H1 (cell line): ENCODE data around the gene RNASE3. TPM values are rescaled to one million over a fixed set of nuclear protein-coding genes. Genes with fewer than 3 reads are reported as not detected.
A peak's percentile ranks its signal among the peaks of the same experiment; 100 is the strongest.

Experiments used
- CTCF ChIA-PET: fragments of 300-600 bp; sonication (Branson Sonifier 250); formaldehyde crosslinking; loops from one replicate; lab custom pipeline; 2021; ENCODE audit not compliant: partially characterized antibody; lab: Charles Lee
- POLR2A ChIA-PET: fragments of 300-600 bp; sonication (Branson Sonifier 250); formaldehyde crosslinking; loops from one replicate; lab custom pipeline; 2021; ENCODE audit warnings: inconsistent platforms; ENCODE audit not compliant: partially characterized antibody; lab: Charles Lee
- DNase-seq, 2 experiments: peaks; one replicate each; pipeline versions ENCODE4 v3.0.0 to v3.0.0-alpha.2; 2010 to 2022; ENCODE audit warnings: low spot score in 2 of 2, low read depth in 1 of 2, mixed read lengths in 1 of 2
- FAIRE-seq: peaks from 2 replicates; lab custom pipeline; 2011; peaks lifted over from hg19 to GRCh38; lab: Jason Lieb, UNC
- H2AFZ ChIP-seq: 2 replicates; pipeline ENCODE4 v1.8.1; 2012; ENCODE audit warnings: low read length, inconsistent platforms
- H2AK5ac ChIP-seq: 2 replicates; pipeline ENCODE4 v1.6.1; 2013; ENCODE audit warnings: low read depth, low read length
- H2BK120ac ChIP-seq: replicated peaks from 2 replicates; pipeline ENCODE3; 2013; ENCODE audit warnings: low read depth, low read length, inconsistent platforms
- H2BK12ac ChIP-seq: 2 replicates; pipeline ENCODE4 v1.6.1; 2013; ENCODE audit warnings: low read depth, low read length
- H2BK15ac ChIP-seq: 2 replicates; pipeline ENCODE4 v1.6.1; 2013; ENCODE audit warnings: low read length
- H2BK20ac ChIP-seq: 2 replicates; pipeline ENCODE4 v1.6.1; 2013; ENCODE audit warnings: low read length
- H2BK5ac ChIP-seq: 2 replicates; pipeline ENCODE4 v1.6.1; 2013; ENCODE audit warnings: low read depth, low read length
- H3K14ac ChIP-seq: 2 replicates; pipeline ENCODE4 v1.6.1; 2013; ENCODE audit warnings: inconsistent platforms; ENCODE audit not compliant: insufficient read length
- H3K18ac ChIP-seq: 2 replicates; pipeline ENCODE4 v1.6.1; 2013; ENCODE audit warnings: low read length; ENCODE audit errors: extremely low read depth
- H3K23ac ChIP-seq: 2 replicates; pipeline ENCODE4 v1.6.1; 2013; ENCODE audit warnings: inconsistent platforms; ENCODE audit not compliant: insufficient read length
- H3K23me2 ChIP-seq: 2 replicates; pipeline ENCODE4 v1.6.1; 2013; ENCODE audit warnings: low read depth, low read length
- H3K27ac ChIP-seq: 2 replicates; pipeline ENCODE4 v1.6.1; 2011; ENCODE audit warnings: low read depth, low read length, inconsistent platforms
- H3K27me3 ChIP-seq, 4 experiments: replicated peaks in 1 of 4; 1 replicate in 1 of 4; 2 replicates in 3 of 4; pipeline versions ENCODE4 v1.6.1 to v1.8.1; 2011 to 2013; ENCODE audit warnings: low read length in 3 of 4, mild to moderate bottlenecking in 3 of 4, inconsistent platforms in 2 of 4, mixed read lengths in 2 of 4, moderate library complexity in 1 of 4; ENCODE audit not compliant: control insufficient read depth in 3 of 4, insufficient read depth in 3 of 4; ENCODE audit errors: extremely low read depth in 1 of 4
- H3K36me3 ChIP-seq, 4 experiments: 2 replicates each; pipeline versions ENCODE4 v1.6.1 to v1.8.1; 2011 to 2013; ENCODE audit warnings: mild to moderate bottlenecking in 4 of 4, low read length in 3 of 4, moderate library complexity in 2 of 4, control low read depth in 1 of 4, inconsistent platforms in 1 of 4; ENCODE audit not compliant: insufficient read depth in 4 of 4, control insufficient read depth in 2 of 4
- H3K4ac ChIP-seq: replicated peaks from 2 replicates; pipeline ENCODE3; 2013; ENCODE audit warnings: low read length, low read depth, mixed read lengths, inconsistent platforms; ENCODE audit not compliant: insufficient read length
- H3K4me1 ChIP-seq, 4 experiments: replicated peaks in 1 of 4; 1 replicate in 1 of 4; 2 replicates in 3 of 4; pipeline versions ENCODE4 v1.6.1 to v1.8.1; 2011 to 2013; ENCODE audit warnings: low read length in 3 of 4, inconsistent platforms in 2 of 4, mixed read lengths in 1 of 4; ENCODE audit not compliant: insufficient read depth in 4 of 4, control insufficient read depth in 3 of 4
- H3K4me2 ChIP-seq, 2 experiments: 2 replicates each; pipeline versions ENCODE4 v1.6.1 to v1.8.1; 2011 to 2013; ENCODE audit warnings: low read depth in 2 of 2, low read length in 2 of 2, control low read depth in 1 of 2, inconsistent platforms in 1 of 2, mild to moderate bottlenecking in 1 of 2; ENCODE audit not compliant: insufficient read depth in 1 of 2
- H3K4me3 ChIP-seq, 4 experiments: fragments of 200-600, 300-600 bp in 1 of 4; sonication (generic), shearing (Covaris generic), sonication (Bioruptor Twin) in 1 of 4; 2 replicates each; pipeline versions ENCODE4 v1.5.1 to v1.8.1; 2011 to 2016; ENCODE audit warnings: low read length in 4 of 4, low read depth in 3 of 4, control low read depth in 2 of 4, inconsistent platforms in 2 of 4, mild to moderate bottlenecking in 2 of 4, mixed read lengths in 1 of 4, moderate library complexity in 1 of 4; ENCODE audit not compliant: insufficient read depth in 2 of 4; ENCODE audit errors: extremely low read depth in 1 of 4
- H3K56ac ChIP-seq: replicated peaks from 2 replicates; pipeline ENCODE3; 2013; ENCODE audit warnings: low read depth, mild to moderate bottlenecking, mixed read lengths, low read length, inconsistent platforms; ENCODE audit not compliant: insufficient read length
- H3K79me1 ChIP-seq: 2 replicates; pipeline ENCODE4 v1.6.1; 2013; ENCODE audit warnings: low read depth, low read length, control low read depth
- H3K79me2 ChIP-seq, 2 experiments: 2 replicates each; pipeline versions ENCODE4 v1.6.1 to v1.8.1; 2012 to 2013; ENCODE audit warnings: low read length in 2 of 2, mild to moderate bottlenecking in 2 of 2, inconsistent platforms in 1 of 2; ENCODE audit not compliant: insufficient read depth in 2 of 2, control insufficient read depth in 1 of 2
- H3K9ac ChIP-seq, 4 experiments: replicated peaks in 1 of 4; 1 replicate in 1 of 4; 2 replicates in 3 of 4; pipeline versions ENCODE4 v1.6.1 to v1.8.1; 2011 to 2013; ENCODE audit warnings: low read depth in 3 of 4, low read length in 3 of 4, control low read depth in 2 of 4, mild to moderate bottlenecking in 2 of 4, moderate library complexity in 2 of 4, inconsistent platforms in 1 of 4; ENCODE audit errors: extremely low read depth in 1 of 4
- H3K9me3 ChIP-seq, 2 experiments: 2 replicates each; pipeline versions ENCODE4 v1.6.1 to v1.8.1; 2012 to 2013; ENCODE audit warnings: mild to moderate bottlenecking in 2 of 2, moderate library complexity in 2 of 2, control low read depth in 1 of 2, inconsistent platforms in 1 of 2, low read depth in 1 of 2, low read length in 1 of 2, mixed read lengths in 1 of 2; ENCODE audit not compliant: insufficient read depth in 2 of 2
- H4K20me1 ChIP-seq, 2 experiments: replicated peaks in 1 of 2; 2 replicates each; pipeline versions ENCODE3 to v1.8.1; 2011 to 2013; ENCODE audit warnings: inconsistent platforms in 2 of 2, low read length in 2 of 2, mild to moderate bottlenecking in 1 of 2; ENCODE audit not compliant: insufficient read depth in 2 of 2, control insufficient read depth in 1 of 2
- H4K5ac ChIP-seq: 2 replicates; pipeline ENCODE4 v1.6.1; 2013; ENCODE audit warnings: low read length, low read depth, mixed read lengths, inconsistent platforms; ENCODE audit not compliant: insufficient read length
- H4K8ac ChIP-seq: 2 replicates; pipeline ENCODE4 v1.8.0; 2013; ENCODE audit warnings: mild to moderate bottlenecking, moderate library complexity, low read length, inconsistent platforms; ENCODE audit not compliant: insufficient read depth; ENCODE audit errors: extremely low read depth
- H4K91ac ChIP-seq: replicated peaks from 2 replicates; pipeline ENCODE3; 2013; ENCODE audit warnings: low read length, mixed read lengths, inconsistent platforms; ENCODE audit not compliant: insufficient read length
- RAD21 ChIP-seq, 2 experiments: IDR thresholded peaks in 1 of 2; conservative IDR thresholded peaks in 1 of 2; 2 replicates each; pipeline ENCODE4 v1.6.1; 2011; ENCODE audit warnings: low read depth in 2 of 2, low read length in 2 of 2, improper control_type of control experiment in 1 of 2, inconsistent platforms in 1 of 2, mild to moderate bottlenecking in 1 of 2, moderate library complexity in 1 of 2
- ZNF274 ChIP-seq: IDR thresholded peaks from 2 replicates; pipeline ENCODE4 v1.7.0; 2012; ENCODE audit warnings: low read length, borderline replicate concordance; ENCODE audit errors: extremely low read depth
- WGBS, 2 experiments: shearing (Covaris generic) in 1 of 2; methylation state at CpG; one replicate each; pipeline versions ENCODE4 v1.1.6 to v1.1.7; 2013 to 2015; ENCODE audit warnings: low lambda C conversion rate in 2 of 2, mixed read lengths in 2 of 2, inconsistent platforms in 1 of 2, low coverage in 1 of 2, missing lambda C conversion rate in 1 of 2; ENCODE audit not compliant: insufficient replicate concordance in 2 of 2, insufficient coverage in 1 of 2, insufficient read length in 1 of 2; ENCODE audit errors: extremely low coverage in 1 of 2, missing lambda C conversion rate in 1 of 2; 5-methylcytosine and 5-hydroxymethylcytosine counted together
- polyA plus RNA-seq, 7 experiments: library from polyadenylated mRNA; depleted of rRNA in 3 of 7; stranded (reverse) in 5 of 7; unstranded in 2 of 7; fragments of >200 nt in 5 of 7; fragments of 200-250 nt in 2 of 7; gene quantifications; 1 replicate in 5 of 7; 2 replicates in 1 of 7; 4 replicates in 1 of 7; pipeline versions ENCODE4 v1.2.1 to v1.2.3, GENCODE V29; 2011 to 2013; ENCODE audit warnings: missing spikeins in 2 of 7, mixed read lengths in 2 of 7
- total RNA-seq: library from RNA; stranded (reverse); fragmentation: NEBNext Ultra II Directional; extraction: Animal tissue kit (Norgen Biotek cat#: 25700); gene quantifications from 2 replicates; pipeline ENCODE4 v1.2.1, GENCODE V29; 2021
- TF ChIP-seq, protein P1 (sequence below), 3 experiments: IDR thresholded peaks; 1 replicate in 2 of 3; 2 replicates in 1 of 3; pipeline versions ENCODE4 v1.5.1 to v1.6.1; 2011; ENCODE audit warnings: low read length in 3 of 3, mild to moderate bottlenecking in 3 of 3, inconsistent platforms in 2 of 3, low read depth in 1 of 3, moderate library complexity in 1 of 3; ENCODE audit not compliant: insufficient read depth in 1 of 3; ENCODE audit errors: control extremely low read depth in 1 of 3

RNASE3 gene
- total and polyA plus RNA-seq, 2 of the 8 experiments (the other 6 are each of a cell fraction or from before 2014, with no cell fraction given) = not detected

DNA sequence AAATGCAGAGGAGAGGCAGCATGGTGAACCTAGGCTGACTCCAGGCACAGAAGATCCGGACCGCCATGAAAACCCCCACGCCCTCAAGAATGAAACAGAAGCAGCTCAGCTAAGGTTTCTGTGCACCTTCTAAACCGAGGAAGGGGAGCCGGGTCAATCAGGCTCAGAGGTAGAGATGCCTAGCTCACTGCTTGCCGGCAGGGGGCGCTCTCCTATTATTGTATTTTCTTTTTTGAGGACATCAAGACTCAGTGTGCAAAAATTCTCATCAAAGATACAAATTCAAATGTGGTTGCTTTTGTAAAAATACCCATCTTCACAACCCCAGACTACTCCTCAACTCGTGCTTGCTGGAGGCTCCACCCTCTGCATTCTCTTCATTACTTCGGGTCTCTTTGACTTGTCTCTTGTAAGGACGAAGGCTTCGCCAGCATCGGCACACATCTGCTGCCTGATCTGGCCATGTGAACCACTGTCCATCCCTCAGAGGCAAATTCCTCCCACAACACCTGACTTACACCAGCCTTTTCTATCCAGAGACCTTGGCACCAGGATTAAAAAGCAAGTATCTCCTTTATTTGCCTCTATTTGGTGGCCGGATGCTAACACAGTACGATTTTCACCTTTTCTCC, 33.4 kb upstream of the RNASE3 start:
- H3K14ac ChIP-seq = no peak overlapping the region
- no peaks in the 10 kb centered on the region for H3K79me2 ChIP-seq
- H3K4me1 ChIP-seq = peaks cover 0 to 4% (median 2%) of the 10 kb centered on the region in 4 experiments; a peak in 2 of 7 replicates
- H3K9ac ChIP-seq = no peak overlapping the region
- H2BK5ac ChIP-seq = no peak overlapping the region
- H4K5ac ChIP-seq = no peak overlapping the region
- DNase-seq (peak in 1 of 2 experiments; percentile 84), FAIRE-seq (peak; percentile 24)
- ChIA-PET POLR2A (interaction anchor here (0.7 to 0.8 kb wide), 2 partner anchors 21 to 141 kb away, joined by 3 read pairs; no protein-coding TSS in a partner anchor), CTCF (interaction anchor here (0.6 to 5.4 kb wide), 48 partner anchors 9 to 370 kb away, joined by 3 to 74 read pairs (median 5); partner anchors contain the start of genes RNASE2 and RNASE4)
- no peak overlapping the region for H2BK15ac ChIP-seq
- TF ChIP-seq RAD21 (IDR thresholded peaks at IDR 0.05 in 1 of 2, conservative IDR thresholded peaks at IDR 0.05 in 1 of 2; ENCODE audit: low read depth in 2 of 2, low read length in 2 of 2) (peak; percentile 49 to 67), ZNF274 (no peak)
- TF ChIP-seq, protein P1, sequence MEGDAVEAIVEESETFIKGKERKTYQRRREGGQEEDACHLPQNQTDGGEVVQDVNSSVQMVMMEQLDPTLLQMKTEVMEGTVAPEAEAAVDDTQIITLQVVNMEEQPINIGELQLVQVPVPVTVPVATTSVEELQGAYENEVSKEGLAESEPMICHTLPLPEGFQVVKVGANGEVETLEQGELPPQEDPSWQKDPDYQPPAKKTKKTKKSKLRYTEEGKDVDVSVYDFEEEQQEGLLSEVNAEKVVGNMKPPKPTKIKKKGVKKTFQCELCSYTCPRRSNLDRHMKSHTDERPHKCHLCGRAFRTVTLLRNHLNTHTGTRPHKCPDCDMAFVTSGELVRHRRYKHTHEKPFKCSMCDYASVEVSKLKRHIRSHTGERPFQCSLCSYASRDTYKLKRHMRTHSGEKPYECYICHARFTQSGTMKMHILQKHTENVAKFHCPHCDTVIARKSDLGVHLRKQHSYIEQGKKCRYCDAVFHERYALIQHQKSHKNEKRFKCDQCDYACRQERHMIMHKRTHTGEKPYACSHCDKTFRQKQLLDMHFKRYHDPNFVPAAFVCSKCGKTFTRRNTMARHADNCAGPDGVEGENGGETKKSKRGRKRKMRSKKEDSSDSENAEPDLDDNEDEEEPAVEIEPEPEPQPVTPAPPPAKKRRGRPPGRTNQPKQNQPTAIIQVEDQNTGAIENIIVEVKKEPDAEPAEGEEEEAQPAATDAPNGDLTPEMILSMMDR (IDR thresholded peaks at IDR 0.05; ENCODE audit: control extremely low read depth in 1 of 3, insufficient read depth in 1 of 3, low read depth in 1 of 3, low read length in 3 of 3) = peak; percentile 58 to 84 (median 69)
- H4K8ac ChIP-seq = no peak overlapping the region
- H4K20me1 ChIP-seq = no peaks in the 10 kb centered on the region
- no peaks in the 10 kb centered on the region for H3K79me1 ChIP-seq
- H4K91ac ChIP-seq = no peak overlapping the region
- H2AK5ac ChIP-seq = no peak overlapping the region
- no peaks in the 10 kb centered on the region; the same call in 1 of the 2 replicates for H3K23me2 ChIP-seq
- H2BK120ac ChIP-seq = no peak overlapping the region
- no peak overlapping the region; a peak in 1 of 8 replicates for H3K4me3 ChIP-seq
- H3K4me2 ChIP-seq = peak overlapping the region in 1 of 2 experiments; percentile 48; a peak in 2 of 4 replicates
- H2BK12ac ChIP-seq = no peak overlapping the region
- peak overlapping the region; percentile 70; the same call in 1 of the 2 replicates for H2AFZ ChIP-seq
- no peaks in the 10 kb centered on the region for H3K36me3 ChIP-seq
- no peak overlapping the region for H3K23ac ChIP-seq
- H2BK20ac ChIP-seq = no peak overlapping the region
- H3K27ac ChIP-seq = no peak overlapping the region
- H3K18ac ChIP-seq = no peak overlapping the region
- H3K4ac ChIP-seq = no peak overlapping the region
- WGBS, 2 experiments = 43% methylated on average over 14 of the region's 14 CpGs; no CpG with 5 or more reads in 1 of the 2 experiments
- no peak overlapping the region for H3K56ac ChIP-seq
- H3K9me3 ChIP-seq = peaks cover 0 to 3% of the 10 kb centered on the region in 2 experiments; a peak in 1 of 4 replicates
- H3K27me3 ChIP-seq = no peaks in the 10 kb centered on the region; a peak in 1 of 7 replicates
